NT2/D1 (cell line): ENCODE data around the gene HAP1.

ENCODE experiments used
- SUZ12 ChIP-seq: IDR thresholded peaks from 2 replicates; pipeline ENCODE4 v1.6.1; 2011; ENCODE audit not compliant: insufficient read length, insufficient read depth; ENCODE audit errors: extremely low read depth
- YY1 ChIP-seq: IDR thresholded peaks from 2 replicates; pipeline ENCODE4 v1.6.1; 2011; ENCODE audit not compliant: insufficient read length, insufficient read depth
- ZNF274 ChIP-seq: IDR thresholded peaks from 2 replicates; pipeline ENCODE4 v1.6.1; 2011; ENCODE audit warnings: mild to moderate bottlenecking, low read depth, low read length

DNA sequence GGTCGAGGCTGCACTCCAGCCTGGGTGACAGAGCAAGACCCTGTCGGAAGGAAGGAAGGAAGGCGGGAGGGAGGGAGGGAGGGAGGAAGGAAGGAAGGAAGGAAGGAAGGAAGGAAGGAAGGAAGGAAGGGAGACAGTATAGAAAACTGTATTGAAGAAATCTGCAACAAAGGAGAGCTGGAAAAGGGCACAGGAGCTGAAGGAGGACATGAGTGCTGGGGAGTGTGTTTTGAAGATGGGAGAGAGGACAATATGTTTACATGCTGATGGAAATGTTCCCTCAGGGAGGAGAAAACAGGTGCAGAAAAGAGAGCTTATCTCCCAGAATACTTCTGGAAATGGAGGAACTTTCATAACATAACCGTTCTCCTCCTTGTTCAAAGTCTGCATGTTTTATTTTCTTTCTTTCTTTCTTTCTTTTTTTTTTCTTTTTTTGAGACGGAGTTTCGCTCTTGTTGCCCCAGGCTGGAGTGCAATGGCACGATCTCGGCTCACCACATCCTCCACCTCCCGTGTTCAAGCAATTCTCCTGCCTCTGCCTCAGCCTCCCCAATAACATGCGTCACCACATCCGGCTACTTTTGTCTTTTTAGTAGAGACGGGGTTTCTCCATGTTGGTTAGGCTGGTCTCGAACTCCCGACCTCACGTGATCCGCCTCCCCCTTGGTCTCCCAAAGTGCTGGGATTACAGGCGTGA, 2.7 kb upstream of the HAP1 start:
- TF ChIP-seq SUZ12 = no peak
- TF ChIP-seq ZNF274 = no peak
- no peak for TF ChIP-seq YY1
